HEK293 (cell line): Measurements from ENCODE around the gene MAST2.

Experiments
- BCL11B ChIP-seq: fragments of 450-650 bp; formaldehyde crosslinking; IDR thresholded peaks from 2 replicates; pipeline ENCODE4 v1.5.1; 2016; ENCODE audit warnings: low read depth, missing biosample characterization, missing genetic modification characterization
- GLIS1 ChIP-seq: fragments of 450-650 bp; formaldehyde crosslinking; IDR thresholded peaks from 2 replicates; pipeline ENCODE4 v1.5.1; 2016; ENCODE audit warnings: missing biosample characterization, missing genetic modification characterization
- SP3 ChIP-seq: fragments of 450-650 bp; formaldehyde crosslinking; IDR thresholded peaks from 2 replicates; pipeline ENCODE4 v1.5.1; 2016; ENCODE audit warnings: missing biosample characterization, missing genetic modification characterization
- ZEB2 ChIP-seq: fragments of 450-650 bp; formaldehyde crosslinking; IDR thresholded peaks from 2 replicates; pipeline ENCODE4 v1.5.1; 2016; ENCODE audit warnings: missing biosample characterization, missing genetic modification characterization
- ZNF175 ChIP-seq: fragments of 450-650 bp; formaldehyde crosslinking; IDR thresholded peaks from 2 replicates; pipeline ENCODE4 v1.5.1; 2016; ENCODE audit warnings: missing biosample characterization, missing genetic modification characterization
- ZNF274 ChIP-seq, 2 experiments: fragments of 200-500 bp in 1 of 2; fragments of 450-650 bp in 1 of 2; sonication (Bioruptor generic) in 1 of 2; formaldehyde crosslinking in 1 of 2; IDR thresholded peaks; 2 replicates each; pipeline versions ENCODE4 v1.5.1 to v1.6.1; 2014 to 2016; ENCODE audit warnings: borderline replicate concordance in 1 of 2, inconsistent platforms in 1 of 2, low read length in 1 of 2, missing biosample characterization in 1 of 2, missing genetic modification characterization in 1 of 2
- ZNF292 ChIP-seq: fragments of 450-650 bp; formaldehyde crosslinking; IDR thresholded peaks from 2 replicates; pipeline ENCODE4 v1.5.1; 2016; ENCODE audit warnings: low read depth, missing biosample characterization, missing genetic modification characterization, borderline replicate concordance
- ZNF335 ChIP-seq: fragments of 450-650 bp; formaldehyde crosslinking; conservative IDR thresholded peaks from 2 replicates; pipeline ENCODE4 v1.5.1; 2016; ENCODE audit warnings: missing biosample characterization, missing genetic modification characterization
- ZNF514 ChIP-seq: fragments of 450-650 bp; formaldehyde crosslinking; IDR thresholded peaks from 2 replicates; pipeline ENCODE4 v1.5.1; 2016; ENCODE audit warnings: missing biosample characterization, missing genetic modification characterization
- ZNF654 ChIP-seq: fragments of 450-650 bp; formaldehyde crosslinking; IDR thresholded peaks from 2 replicates; pipeline ENCODE4 v1.5.1; 2016; ENCODE audit warnings: low read depth, missing biosample characterization, missing genetic modification characterization
- ZNF707 ChIP-seq: fragments of 450-650 bp; formaldehyde crosslinking; IDR thresholded peaks from 2 replicates; pipeline ENCODE4 v1.5.1; 2016; ENCODE audit warnings: missing biosample characterization, missing genetic modification characterization
- ZNF777 ChIP-seq: fragments of 450-650 bp; formaldehyde crosslinking; IDR thresholded peaks from 2 replicates; pipeline ENCODE4 v1.5.1; 2017; ENCODE audit warnings: missing biosample characterization, missing genetic modification characterization, borderline replicate concordance
- ZNF843 ChIP-seq: fragments of 450-650 bp; formaldehyde crosslinking; IDR thresholded peaks from 2 replicates; pipeline ENCODE4 v1.5.1; 2016; ENCODE audit warnings: missing biosample characterization, missing genetic modification characterization
- TF ChIP-seq, protein P1 (sequence below): fragments of 450-650 bp; formaldehyde crosslinking; IDR thresholded peaks from 2 replicates; pipeline ENCODE4 v1.5.1; 2016; ENCODE audit warnings: missing biosample characterization, missing genetic modification characterization, borderline replicate concordance
- TF ChIP-seq, protein P2 (sequence below): fragments of 450-650 bp; formaldehyde crosslinking; IDR thresholded peaks from 2 replicates; pipeline ENCODE4; 2016; ENCODE audit warnings: missing biosample characterization, missing genetic modification characterization
- TF ChIP-seq, protein P3 (sequence below): fragments of 450-650 bp; formaldehyde crosslinking; IDR thresholded peaks from 2 replicates; pipeline ENCODE4 v1.5.1; 2017; ENCODE audit warnings: missing biosample characterization, missing genetic modification characterization
- TF ChIP-seq, protein P4 (sequence below): fragments of 450-650 bp; formaldehyde crosslinking; conservative IDR thresholded peaks from 2 replicates; pipeline ENCODE4 v1.5.1; 2016; ENCODE audit warnings: low read depth, missing biosample characterization, missing genetic modification characterization
- TF ChIP-seq, protein P5 (sequence below): fragments of 450-650 bp; formaldehyde crosslinking; IDR thresholded peaks from 2 replicates; pipeline ENCODE4 v1.5.1; 2016; ENCODE audit warnings: missing biosample characterization, missing genetic modification characterization
- TF ChIP-seq, protein P6 (sequence below): fragments of 450-650 bp; formaldehyde crosslinking; IDR thresholded peaks from 2 replicates; pipeline ENCODE4 v1.5.1; 2016; ENCODE audit warnings: missing biosample characterization, missing genetic modification characterization
- TF ChIP-seq, protein P7 (sequence below): fragments of 450-650 bp; formaldehyde crosslinking; IDR thresholded peaks from 2 replicates; pipeline ENCODE4 v1.5.1; 2017; ENCODE audit warnings: missing biosample characterization, missing genetic modification characterization
- TF ChIP-seq, protein P8 (sequence below): fragments of 450-650 bp; formaldehyde crosslinking; IDR thresholded peaks from 2 replicates; pipeline ENCODE4 v1.5.1; 2016; ENCODE audit warnings: missing biosample characterization, missing genetic modification characterization

Gene MAST2

DNA sequence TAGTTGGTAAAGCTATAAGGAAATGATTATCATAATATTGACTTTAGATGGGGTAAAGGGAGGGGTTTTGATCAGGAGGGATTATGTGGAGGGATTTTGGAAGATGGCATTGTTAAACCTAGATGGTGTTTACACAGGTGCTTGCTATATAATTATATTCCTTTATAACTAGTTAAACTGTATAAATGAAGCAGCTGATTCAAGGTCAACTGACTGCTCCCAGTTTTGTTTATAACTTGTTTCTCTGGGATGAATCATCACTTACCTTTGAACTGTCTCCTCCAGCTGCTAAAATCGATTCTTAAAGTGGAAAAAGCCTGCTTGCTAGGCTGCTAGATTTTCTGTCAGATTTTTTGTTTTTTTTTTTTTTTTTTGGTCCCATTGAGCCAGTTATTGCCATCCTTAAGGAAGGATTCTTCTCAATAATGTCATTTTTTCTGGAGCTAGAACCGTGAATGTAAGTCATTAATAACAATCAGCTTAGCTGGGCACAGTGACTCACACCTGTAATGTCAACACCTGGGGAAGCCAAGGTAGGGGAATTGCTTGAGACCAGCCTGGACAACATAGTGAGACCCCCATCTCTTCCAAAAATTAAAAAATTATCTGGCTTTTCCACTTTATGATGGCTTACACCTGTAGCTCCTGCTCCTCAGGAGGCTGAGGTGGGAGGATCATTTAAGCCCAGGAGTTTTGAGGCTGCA lies 175.8 kb downstream of the MAST2 start (continued):
- TF ChIP-seq, protein P1, sequence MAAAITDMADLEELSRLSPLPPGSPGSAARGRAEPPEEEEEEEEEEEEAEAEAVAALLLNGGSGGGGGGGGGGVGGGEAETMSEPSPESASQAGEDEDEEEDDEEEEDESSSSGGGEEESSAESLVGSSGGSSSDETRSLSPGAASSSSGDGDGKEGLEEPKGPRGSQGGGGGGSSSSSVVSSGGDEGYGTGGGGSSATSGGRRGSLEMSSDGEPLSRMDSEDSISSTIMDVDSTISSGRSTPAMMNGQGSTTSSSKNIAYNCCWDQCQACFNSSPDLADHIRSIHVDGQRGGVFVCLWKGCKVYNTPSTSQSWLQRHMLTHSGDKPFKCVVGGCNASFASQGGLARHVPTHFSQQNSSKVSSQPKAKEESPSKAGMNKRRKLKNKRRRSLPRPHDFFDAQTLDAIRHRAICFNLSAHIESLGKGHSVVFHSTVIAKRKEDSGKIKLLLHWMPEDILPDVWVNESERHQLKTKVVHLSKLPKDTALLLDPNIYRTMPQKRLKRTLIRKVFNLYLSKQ (tag by site-specific recombination), result no peak
- TF ChIP-seq, protein P2, sequence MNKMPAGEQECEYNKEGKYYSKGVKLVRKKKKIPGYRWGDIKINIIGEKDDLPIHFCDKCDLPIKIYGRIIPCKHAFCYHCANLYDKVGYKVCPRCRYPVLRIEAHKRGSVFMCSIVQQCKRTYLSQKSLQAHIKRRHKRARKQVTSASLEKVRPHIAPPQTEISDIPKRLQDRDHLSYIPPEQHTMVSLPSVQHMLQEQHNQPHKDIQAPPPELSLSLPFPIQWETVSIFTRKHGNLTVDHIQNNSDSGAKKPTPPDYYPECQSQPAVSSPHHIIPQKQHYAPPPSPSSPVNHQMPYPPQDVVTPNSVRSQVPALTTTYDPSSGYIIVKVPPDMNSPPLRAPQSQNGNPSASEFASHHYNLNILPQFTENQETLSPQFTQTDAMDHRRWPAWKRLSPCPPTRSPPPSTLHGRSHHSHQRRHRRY (tag by site-specific recombination), result no peak
- TF ChIP-seq, protein P3, sequence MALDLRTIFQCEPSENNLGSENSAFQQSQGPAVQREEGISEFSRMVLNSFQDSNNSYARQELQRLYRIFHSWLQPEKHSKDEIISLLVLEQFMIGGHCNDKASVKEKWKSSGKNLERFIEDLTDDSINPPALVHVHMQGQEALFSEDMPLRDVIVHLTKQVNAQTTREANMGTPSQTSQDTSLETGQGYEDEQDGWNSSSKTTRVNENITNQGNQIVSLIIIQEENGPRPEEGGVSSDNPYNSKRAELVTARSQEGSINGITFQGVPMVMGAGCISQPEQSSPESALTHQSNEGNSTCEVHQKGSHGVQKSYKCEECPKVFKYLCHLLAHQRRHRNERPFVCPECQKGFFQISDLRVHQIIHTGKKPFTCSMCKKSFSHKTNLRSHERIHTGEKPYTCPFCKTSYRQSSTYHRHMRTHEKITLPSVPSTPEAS, result no peak
- 0 out of 2 replicates have a peak, but pooled peaks have one; percentile 17 for TF ChIP-seq SP3
- TF ChIP-seq ZNF292 (tag by site-specific recombination), result no peak
- TF ChIP-seq GLIS1, result no peak
- TF ChIP-seq, protein P4, sequence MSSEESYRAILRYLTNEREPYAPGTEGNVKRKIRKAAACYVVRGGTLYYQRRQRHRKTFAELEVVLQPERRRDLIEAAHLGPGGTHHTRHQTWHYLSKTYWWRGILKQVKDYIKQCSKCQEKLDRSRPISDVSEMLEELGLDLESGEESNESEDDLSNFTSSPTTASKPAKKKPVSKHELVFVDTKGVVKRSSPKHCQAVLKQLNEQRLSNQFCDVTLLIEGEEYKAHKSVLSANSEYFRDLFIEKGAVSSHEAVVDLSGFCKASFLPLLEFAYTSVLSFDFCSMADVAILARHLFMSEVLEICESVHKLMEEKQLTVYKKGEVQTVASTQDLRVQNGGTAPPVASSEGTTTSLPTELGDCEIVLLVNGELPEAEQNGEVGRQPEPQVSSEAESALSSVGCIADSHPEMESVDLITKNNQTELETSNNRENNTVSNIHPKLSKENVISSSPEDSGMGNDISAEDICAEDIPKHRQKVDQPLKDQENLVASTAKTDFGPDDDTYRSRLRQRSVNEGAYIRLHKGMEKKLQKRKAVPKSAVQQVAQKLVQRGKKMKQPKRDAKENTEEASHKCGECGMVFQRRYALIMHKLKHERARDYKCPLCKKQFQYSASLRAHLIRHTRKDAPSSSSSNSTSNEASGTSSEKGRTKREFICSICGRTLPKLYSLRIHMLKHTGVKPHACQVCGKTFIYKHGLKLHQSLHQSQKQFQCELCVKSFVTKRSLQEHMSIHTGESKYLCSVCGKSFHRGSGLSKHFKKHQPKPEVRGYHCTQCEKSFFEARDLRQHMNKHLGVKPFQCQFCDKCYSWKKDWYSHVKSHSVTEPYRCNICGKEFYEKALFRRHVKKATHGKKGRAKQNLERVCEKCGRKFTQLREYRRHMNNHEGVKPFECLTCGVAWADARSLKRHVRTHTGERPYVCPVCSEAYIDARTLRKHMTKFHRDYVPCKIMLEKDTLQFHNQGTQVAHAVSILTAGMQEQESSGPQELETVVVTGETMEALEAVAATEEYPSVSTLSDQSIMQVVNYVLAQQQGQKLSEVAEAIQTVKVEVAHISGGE, result no peak
- no peak for TF ChIP-seq ZEB2 (tag by site-specific recombination)
- TF ChIP-seq ZNF654 (tag by site-specific recombination), result peak; percentile 0; the same call in 1 of the 2 replicates
- no peak for TF ChIP-seq ZNF274 (IDR thresholded peaks at IDR 0.05; ENCODE audit: low read length)
- TF ChIP-seq ZNF274 (tag by site-specific recombination; IDR thresholded peaks at IDR 0.05; ENCODE audit: borderline replicate concordance), result no peak
- 0 out of 2 replicates have a peak, but pooled peaks have one; percentile 19 for TF ChIP-seq ZNF843 (tag by site-specific recombination)
- 0 out of 2 replicates have a peak, but pooled peaks have one; percentile 5 for TF ChIP-seq ZNF335
- no peak for TF ChIP-seq ZNF175 (tag by site-specific recombination)
- no peak for TF ChIP-seq BCL11B (tag by site-specific recombination)
- no peak for TF ChIP-seq ZNF514 (tag by site-specific recombination)
- TF ChIP-seq, protein P5, sequence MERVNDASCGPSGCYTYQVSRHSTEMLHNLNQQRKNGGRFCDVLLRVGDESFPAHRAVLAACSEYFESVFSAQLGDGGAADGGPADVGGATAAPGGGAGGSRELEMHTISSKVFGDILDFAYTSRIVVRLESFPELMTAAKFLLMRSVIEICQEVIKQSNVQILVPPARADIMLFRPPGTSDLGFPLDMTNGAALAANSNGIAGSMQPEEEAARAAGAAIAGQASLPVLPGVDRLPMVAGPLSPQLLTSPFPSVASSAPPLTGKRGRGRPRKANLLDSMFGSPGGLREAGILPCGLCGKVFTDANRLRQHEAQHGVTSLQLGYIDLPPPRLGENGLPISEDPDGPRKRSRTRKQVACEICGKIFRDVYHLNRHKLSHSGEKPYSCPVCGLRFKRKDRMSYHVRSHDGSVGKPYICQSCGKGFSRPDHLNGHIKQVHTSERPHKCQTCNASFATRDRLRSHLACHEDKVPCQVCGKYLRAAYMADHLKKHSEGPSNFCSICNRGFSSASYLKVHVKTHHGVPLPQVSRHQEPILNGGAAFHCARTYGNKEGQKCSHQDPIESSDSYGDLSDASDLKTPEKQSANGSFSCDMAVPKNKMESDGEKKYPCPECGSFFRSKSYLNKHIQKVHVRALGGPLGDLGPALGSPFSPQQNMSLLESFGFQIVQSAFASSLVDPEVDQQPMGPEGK (tag by site-specific recombination), result no peak
- no peak for TF ChIP-seq ZNF777 (tag by site-specific recombination)
- TF ChIP-seq, protein P6, sequence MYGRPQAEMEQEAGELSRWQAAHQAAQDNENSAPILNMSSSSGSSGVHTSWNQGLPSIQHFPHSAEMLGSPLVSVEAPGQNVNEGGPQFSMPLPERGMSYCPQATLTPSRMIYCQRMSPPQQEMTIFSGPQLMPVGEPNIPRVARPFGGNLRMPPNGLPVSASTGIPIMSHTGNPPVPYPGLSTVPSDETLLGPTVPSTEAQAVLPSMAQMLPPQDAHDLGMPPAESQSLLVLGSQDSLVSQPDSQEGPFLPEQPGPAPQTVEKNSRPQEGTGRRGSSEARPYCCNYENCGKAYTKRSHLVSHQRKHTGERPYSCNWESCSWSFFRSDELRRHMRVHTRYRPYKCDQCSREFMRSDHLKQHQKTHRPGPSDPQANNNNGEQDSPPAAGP (tag by site-specific recombination), result no peak
- TF ChIP-seq, protein P7, sequence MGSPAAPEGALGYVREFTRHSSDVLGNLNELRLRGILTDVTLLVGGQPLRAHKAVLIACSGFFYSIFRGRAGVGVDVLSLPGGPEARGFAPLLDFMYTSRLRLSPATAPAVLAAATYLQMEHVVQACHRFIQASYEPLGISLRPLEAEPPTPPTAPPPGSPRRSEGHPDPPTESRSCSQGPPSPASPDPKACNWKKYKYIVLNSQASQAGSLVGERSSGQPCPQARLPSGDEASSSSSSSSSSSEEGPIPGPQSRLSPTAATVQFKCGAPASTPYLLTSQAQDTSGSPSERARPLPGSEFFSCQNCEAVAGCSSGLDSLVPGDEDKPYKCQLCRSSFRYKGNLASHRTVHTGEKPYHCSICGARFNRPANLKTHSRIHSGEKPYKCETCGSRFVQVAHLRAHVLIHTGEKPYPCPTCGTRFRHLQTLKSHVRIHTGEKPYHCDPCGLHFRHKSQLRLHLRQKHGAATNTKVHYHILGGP, result peak; percentile 59; the same call in 1 of the 2 replicates
- TF ChIP-seq, protein P8, sequence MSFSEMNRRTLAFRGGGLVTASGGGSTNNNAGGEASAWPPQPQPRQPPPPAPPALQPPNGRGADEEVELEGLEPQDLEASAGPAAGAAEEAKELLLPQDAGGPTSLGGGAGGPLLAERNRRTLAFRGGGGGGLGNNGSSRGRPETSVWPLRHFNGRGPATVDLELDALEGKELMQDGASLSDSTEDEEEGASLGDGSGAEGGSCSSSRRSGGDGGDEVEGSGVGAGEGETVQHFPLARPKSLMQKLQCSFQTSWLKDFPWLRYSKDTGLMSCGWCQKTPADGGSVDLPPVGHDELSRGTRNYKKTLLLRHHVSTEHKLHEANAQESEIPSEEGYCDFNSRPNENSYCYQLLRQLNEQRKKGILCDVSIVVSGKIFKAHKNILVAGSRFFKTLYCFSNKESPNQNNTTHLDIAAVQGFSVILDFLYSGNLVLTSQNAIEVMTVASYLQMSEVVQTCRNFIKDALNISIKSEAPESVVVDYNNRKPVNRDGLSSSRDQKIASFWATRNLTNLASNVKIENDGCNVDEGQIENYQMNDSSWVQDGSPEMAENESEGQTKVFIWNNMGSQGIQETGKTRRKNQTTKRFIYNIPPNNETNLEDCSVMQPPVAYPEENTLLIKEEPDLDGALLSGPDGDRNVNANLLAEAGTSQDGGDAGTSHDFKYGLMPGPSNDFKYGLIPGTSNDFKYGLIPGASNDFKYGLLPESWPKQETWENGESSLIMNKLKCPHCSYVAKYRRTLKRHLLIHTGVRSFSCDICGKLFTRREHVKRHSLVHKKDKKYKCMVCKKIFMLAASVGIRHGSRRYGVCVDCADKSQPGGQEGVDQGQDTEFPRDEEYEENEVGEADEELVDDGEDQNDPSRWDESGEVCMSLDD (tag by site-specific recombination), result no peak
- TF ChIP-seq ZNF707 (tag by site-specific recombination), result no peak
